ENCODE measurements around the gene PHLPP2.

The PHLPP2 gene

DNA sequence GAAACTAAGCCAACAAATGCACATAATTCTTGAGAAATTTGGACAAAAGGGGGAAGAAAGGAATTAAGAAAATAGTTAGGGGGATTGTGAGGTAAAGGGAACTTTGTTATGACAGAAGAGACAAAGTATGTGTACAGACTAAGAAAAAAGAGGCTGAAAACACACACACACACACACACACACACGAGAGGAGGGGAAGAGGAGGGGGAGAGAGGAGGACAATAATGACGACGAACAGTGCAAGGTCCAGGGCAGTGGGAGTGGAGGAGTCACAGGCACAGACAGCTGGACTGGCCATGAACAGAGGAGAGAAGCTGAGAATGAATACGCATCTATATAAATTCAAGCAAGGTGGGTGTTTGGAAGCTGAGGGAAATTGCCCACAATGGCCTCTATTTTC, 54.0 kb downstream of the PHLPP2 start:
- no peak for DNase-seq

DNA sequence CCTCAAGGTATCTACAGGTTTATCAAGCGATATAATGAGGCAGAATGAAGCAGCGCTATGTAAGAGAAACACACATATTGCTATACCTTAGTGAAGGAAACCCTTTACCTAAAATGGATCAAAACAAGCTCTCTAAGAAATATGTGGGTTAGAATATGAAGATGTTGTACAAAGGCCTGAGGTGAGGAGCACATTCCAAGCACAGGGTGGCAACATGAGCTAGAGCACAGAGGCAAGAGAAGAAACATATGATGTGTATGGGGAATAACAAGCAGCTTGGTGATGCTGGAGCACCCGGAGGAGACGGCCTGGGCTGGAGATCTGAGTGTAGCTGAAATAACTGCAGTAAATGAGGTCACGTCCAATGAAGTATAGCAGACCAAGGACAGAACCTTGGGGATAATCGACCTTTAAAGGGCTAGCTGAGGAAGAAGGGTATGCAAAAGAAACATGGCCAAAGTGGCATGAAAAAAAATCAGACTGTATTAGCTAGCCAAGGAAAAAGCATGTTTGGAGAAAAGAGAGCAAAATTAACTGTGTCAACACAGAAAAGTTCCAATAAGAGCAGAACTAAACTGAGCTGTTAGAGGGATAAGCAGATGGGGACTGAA, 54.5 kb downstream of the PHLPP2 start:
- no peak for DNase-seq

DNA sequence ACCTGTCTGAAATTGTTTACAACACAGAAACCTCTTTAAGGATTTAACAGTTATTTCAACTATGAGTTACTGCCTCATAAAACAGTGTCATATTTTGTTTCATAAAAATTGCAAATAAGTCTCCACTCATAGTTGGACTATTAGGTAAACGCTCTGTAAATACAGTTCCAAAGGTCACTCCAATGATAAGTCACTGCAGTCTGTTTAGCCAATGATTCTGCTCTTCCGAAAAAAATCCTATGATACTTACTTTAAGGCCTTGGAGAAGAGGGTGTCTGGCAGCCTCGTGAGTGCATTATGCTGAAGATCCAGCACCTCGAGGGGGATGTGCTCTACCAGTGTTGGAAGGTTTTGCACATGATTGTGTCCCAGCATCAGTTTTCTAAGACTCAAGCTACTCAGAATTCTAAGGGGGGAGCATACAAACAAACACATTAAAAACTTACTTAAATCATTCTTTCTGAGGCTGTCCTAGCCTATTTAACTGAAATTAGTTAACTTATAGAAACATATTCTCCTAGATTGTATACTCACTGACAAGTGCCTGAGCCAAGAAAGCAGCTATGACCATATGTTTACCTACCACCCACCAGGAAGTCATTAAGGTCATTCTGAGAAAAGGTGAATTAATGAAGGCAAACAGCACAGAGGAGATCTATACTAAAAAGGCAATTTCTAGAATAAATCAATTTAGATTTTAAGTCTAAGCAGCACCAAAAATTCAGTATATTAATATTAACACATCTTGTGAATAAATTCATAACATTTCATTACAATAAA, 57.4 kb downstream of the PHLPP2 start:
- DNase-seq = no peak

DNA sequence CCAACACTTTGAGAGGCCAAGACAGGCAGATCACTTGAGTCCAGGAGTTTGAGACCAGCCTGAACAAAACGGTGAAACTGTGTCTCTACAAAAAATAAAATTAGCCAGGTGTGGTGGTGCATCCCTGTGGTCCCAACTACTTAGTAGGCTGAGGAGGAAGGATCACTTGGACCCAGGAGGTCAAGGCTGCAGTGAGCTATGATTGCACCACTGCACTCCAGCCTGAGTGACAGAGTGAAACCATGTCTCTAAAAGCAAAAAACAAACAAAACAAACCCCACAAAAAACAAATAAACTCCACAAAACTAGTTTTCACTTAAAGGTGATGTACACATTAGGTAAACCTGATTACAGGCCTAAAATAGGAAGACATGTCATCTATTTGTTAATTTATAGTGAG, 58.2 kb downstream of the PHLPP2 start:
- DNase-seq = no peak

DNA sequence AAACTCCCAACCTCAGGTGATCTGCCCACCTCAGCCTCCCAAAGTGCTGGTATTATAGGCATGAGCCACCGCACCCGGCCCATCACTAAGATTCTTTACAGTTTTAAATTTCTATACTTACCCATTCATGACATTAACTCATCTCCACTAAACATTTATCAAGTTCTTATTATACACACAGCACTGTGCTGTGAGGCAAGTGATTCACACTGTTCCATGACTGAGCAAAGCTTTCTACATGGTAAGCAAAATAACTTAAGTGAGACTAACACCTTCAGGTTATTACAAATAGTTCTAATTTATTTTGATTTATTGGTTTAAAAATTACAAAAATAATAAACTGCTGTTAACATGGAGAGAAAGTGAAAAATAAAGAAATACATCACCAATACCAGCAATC, 65.0 kb downstream of the PHLPP2 start:
- DNase-seq = no peak

DNA sequence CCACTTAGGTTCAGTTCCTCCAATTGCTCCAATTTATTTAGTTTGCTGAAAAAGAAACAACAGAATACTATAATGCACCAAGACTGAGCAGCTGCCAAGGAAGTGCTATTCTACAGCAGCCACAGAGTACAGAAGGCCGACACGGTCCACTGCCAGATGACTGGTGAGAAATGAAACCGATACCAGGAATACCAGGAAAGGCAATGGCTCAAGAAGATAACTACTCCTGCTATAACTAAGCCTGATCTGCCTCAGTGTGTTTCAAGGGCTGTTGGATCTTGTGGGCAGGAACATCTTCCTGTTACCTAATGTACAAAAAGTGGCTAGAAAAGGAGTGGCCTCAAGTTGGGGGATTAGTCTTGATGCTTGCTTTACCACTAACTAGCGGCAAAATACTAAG, 65.7 kb downstream of the PHLPP2 start:
- DNase-seq = peak; percentile 9

DNA sequence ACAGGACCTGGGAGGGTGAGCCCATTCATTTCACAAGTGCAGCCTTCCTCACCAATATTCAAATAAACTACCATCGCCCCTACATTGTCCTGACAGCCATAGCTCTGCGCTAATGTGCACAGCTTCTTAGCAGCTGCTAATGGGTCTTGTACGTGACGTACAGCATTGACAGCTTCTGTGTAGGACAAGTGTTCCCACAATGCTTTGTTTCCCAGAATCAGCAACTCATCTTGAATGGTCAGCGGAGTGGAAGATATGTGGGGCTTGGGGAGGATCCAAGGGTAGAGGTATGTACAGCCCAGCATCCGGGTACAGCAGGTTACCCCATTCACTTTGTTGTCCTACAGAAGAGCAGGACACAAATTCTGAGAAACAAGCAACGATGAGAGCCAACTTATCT, 74.8 kb downstream of the PHLPP2 start:
- no peak for DNase-seq

DNA sequence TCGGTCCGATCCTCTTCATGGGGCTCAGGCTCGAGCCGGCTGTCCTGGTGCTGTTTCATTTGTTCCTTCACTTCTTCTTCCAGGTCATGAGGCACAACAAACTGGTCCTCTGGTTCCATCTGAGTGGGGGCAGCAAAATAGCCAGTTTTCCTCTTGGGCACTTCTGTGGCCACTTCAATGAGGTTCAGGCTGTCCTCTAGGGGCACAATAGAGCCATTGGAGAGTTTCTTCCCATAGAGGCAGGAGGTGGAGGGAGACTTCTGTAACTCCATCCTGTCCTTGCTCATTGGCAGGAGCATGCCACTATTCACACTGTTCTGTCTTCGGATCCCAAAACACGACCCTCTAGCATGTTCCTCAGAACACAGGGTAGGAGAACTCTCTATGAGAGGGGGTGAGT, 75.6 kb downstream of the PHLPP2 start:
- DNase-seq = no peak

DNA sequence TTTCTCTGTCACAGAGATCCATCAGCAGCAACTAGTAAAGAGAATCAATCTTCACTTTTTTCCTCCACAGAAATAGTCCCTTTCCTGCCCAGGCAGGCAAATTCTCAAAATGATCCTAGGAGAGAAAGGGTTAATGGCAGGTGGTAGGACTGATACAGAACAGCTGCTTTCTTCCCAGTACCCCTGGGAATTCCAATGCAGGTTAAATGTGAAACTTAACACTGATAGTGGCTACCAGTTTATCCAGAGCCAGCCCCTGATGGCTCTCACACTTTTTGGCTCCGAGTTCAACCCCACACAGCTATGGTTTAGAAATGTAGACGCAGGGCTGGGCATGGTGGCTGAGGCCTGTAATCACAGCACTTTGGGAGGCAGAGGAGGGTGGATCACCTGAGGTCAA, 76.3 kb downstream of the PHLPP2 start:
- no peak for DNase-seq

DNA sequence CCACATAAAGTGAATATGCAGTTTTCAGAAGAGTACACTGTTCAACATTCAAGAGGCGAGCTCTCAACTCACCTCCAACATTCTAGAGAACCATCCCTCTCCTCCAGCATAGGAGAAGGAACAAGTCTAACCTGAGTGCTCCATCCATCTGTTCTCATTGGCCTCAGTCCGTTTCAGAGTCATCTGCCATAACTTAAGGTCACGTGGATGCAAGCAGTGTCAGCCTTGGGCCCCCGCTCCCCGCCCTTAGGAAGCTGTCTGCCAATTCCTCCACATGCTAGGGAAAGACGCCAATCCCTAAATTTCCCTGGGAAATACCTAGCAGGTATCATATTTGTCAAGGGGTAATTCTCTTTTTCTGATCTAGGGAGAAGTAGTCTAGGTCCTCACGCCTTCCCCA, 77.1 kb downstream of the PHLPP2 start:
- DNase-seq = no peak

DNA sequence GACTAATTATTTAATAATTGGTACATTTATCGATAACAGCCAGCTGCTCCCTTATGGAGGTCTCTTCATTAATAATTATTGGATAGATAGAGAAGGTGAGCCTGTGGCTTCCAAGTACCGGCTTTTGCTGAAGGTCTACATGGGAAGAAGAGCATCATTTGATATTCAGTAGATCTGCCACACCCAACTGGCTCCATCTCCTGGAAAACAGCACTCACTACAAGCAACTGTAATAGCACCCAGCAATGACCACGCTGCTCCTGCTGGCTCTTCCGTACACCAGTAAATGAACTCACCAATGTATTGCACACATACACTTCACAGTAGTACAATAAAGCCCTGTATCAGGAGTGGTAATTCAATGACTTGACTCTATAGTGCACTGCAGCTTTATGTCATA, 79.1 kb downstream of the PHLPP2 start:
- DNase-seq = no peak

DNA sequence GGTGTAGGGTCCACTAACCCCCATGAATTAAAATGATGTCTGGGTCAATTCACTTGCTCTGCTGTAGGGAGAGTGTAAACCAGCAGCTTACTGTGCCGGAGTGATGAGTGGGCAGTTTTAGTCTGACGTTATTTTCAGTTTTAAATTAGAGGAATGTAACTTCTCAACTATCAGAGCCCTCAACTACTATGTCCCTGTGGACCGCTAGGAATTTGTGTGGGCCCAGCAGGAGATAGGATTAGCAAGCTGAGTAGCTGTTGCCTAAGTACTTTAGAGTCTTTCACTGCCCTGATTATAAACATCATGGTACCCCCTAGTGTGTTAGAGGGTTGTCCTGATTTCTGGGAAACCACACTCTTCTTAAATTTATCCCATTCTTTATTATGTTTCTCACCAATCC, 87.1 kb downstream of the PHLPP2 start:
- no peak for DNase-seq

DNA sequence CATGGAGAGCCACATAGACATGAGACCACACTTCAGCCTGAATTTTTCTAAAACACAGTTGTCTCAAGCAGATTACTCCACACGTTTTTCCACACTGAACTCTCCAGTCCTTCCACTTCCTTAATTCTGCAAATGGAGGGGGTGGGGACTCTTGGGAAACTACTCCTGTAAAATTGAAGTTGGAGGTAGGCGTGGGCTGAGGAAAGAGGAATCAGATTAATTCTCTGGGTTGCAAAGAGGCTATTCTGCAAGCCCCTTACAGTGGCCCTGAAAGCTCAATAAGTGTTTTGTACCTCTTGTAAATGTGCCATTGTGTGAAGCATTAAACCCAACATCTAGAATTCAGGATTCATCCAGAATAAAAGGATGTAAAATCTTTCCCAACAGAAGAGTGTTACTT, 88.9 kb downstream of the PHLPP2 start:
- DNase-seq = no peak

DNA sequence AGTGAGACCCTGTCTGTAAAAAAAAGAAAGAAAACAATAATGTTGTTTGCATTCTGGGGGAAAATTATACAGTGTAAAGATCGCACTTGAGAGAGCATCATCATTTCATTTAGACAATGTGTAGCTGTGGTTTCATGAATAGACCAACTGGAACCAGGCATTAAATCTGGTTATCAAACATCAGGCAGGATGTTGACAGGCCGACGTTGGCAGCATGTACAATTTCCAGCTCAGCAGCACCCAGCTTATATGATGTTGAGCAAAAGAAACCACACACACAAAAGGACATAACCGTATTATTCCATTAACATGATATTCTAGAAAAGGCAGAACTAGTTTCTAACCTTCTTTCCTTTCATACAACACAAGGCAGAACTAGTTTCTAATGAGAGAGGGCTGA, 92.7 kb downstream of the PHLPP2 start:
- no peak for DNase-seq

DNA sequence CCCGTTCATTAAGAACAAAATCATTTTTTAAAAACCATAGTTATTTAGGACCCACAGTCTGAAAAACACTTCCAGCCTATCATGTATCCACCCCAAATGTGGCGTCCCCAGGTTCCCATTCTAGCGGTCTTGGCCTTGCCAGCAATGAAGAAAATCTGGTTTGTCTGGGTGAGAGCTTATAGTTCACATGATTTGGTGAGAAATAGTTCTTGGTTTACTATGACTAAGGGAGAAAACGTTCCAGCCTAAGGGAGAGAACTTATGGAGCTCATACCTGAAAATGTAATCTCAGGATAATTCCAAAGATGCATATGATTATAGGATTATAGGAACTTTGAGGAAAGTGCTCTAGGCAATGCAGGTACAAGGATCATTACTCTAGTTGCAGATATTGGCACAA, 93.7 kb downstream of the PHLPP2 start:
- DNase-seq = no peak

DNA sequence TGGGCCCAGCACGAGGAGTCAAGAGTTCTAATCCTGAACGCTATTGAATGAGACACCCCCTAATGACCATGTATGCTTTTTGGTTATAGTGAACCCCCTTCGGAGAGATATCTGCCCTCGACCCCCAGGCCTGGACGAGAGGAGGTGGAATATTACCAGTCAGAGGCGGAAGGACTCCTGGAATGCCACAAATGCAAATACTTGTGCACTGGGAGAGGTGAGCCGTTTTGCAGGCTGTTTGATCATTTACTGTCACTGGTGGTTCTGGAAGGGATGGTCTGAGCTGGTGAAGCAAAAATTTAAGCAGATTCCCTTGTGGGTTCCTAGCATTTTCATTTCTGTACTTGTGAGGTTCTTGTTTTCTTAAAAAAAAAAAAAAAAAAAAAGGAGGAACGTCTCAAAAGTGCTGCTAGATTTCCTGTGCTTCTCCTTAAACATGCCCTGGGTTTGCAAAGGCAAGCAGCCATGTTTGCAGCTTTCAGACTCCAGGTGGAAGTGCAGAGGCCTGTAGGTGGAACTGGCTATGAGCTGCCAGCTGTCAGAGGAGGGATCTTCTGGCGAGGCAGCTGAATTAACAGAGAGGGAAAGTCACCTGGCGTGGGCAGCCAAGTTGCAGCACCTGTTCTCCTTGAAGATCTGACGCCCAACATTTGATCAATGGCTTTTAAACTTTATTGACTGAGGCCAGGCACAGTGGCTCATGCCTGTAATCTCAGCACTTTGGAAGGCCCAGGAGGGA, 95.1 kb downstream of the PHLPP2 start:
- no peak for DNase-seq

DNA sequence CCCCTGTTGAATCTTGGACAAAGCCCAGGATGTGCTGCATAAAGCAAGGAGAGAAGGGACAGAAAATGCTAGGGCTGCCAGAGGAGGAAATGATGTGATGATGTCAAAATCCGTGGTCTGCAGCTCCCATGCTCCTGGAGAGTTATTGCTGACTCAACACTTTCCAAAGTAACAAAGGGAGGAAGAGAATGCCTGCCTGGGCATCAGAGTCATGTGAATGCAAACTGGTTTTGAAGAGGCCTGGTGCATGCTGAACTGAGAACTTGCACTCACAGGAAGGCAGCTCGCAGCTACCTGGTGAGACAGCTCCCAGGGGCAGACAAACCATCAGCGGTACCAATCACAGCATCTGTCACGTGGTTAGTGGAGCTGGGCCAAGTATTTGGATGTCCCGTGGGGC, 95.7 kb downstream of the PHLPP2 start:
- DNase-seq = no peak

DNA sequence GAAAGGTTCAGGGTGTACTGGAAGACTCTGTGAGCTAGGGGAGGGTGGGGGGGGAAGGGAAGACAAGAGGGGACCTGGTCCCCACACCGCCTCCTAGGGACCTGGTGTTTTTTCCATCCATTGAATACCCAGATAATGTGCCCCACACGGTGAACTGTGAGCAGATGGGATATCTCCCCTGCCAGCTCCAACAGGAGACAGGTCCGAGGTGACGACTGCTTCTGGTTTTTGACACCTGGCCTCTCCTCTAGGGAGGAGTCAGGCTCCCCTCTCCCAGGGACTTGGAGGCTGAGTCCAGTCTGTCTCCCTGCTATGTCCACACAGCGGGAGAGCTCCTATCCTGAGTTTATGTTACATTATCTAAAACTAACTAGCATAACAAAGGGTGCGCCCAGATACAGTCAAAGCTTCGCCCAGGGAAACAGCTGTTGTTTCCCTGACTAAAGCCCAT, 96.7 kb downstream of the PHLPP2 start:
- DNase-seq = no peak

DNA sequence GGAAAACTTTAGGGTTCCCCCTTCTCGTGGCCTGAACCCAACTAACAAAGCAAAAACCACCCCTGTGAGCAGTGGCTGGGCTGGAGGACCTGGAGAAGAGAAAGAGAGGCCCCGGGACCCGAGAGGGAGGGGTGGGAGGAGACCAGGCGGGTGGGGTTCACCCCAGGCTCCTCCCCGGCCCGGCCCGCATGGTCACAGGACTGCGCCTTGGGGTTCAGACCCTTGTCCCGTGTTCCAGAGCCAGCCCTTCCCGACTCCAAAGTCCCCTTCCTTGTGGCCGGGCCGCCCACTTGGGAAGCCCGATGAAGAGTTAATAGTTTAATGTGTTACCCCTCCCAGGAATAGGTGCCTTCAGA, 97.7 kb downstream of the PHLPP2 start:
- DNase-seq = no peak

DNA sequence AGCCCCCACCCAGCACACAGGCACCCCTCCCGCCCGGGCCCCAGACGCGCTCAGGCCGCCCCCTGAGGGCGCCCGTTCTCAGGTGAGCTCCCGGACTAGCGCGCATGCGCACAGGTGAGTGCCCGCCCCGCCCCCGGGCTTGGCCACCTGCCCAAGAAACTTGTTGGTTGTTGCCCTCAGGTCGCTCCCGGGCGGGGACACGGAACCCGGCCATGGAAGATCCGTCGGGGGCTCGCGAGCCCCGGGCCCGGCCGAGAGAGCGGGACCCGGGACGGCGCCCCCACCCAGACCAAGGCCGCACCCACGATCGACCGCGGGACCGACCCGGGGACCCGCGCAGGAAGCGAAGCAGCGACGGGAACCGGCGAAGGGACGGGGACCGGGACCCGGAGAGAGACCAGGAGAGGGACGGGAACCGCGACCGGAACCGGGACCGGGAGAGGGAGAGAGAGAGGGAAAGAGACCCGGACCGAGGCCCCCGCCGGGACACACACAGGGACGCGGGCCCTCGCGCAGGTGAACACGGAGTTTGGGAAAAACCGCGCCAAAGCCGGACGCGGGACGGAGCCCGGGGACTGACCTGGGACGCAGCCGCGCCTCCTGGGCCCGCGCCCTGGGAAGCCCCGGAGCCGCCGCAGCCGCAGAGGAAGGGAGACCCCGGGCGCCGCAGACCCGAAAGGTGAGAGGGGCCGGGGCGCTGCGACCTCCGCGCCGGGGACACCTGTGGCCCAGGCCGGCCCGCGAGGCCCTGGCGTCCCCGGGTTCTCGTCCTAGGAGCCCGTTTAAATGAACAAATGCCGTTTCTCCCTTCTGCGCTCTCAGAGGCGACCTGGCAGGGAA, 98.3 kb downstream of the PHLPP2 start, which contains the start of gene MARVELD3:
MARVELD3 (plus strand) TSS at position 167 of the 840 bp plus-strand sequence; CDS start at position 213, 46 bp downstream.
- DNase-seq = peak; percentile 81

DNA sequence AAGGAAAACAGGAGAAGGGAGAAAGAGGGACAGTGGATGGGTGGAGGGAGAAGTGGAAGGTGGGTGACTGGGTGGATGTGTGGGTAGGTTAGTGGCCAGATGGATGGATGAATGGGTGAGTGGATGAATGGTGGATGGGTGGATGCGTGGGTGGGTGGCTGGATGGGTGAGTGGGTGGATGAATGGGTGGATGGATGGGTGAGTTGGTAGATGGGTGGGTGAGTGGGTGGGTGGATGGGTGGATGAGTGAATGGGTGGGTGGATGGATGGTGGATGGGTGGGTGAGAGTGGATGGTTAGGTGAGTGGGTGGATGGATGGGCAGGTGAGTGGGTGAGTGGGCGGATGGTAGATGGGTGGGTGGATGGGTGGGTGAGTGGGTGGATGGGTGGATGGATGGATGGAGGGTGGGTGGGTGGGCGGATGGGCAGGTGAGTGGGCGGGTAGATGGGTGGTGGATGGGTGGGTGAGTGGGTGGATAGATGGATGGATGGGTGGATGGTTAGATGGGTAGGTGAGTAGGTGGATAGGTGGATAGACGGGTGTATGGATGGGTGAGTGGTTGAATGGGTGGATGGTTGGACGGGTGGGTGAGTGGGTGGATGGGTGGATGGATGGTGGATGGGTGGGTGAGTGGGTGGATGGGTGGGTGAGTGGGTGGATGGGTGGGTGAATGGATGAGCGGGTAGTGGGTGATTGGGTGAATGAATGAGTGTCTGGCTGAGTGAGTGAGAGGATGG, 99.2 kb downstream of the PHLPP2 start:
- DNase-seq = no peak

DNA sequence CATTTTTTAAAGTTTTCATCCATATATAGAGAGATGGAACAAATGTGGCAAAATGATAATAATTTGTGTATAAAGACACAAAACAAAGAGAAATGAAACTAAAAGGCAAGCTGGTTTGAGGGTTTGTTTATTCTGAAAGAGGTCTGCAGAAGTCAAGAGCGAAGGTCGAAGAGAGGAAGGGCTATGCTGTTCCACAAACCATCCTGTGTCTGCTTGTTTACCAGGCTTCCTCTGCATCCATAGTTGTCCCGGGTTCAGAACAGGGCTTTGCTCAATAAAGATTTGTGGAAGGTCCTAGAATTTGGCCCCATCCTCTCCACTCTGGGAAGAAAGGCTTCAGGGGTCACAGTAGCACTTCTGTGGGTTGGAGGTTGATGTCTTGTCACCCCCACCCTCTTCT, 100.9 kb downstream of the PHLPP2 start:
- no peak for DNase-seq

All from right kidney (tissue), 1 donor.